WERI-Rb-1 (cell line): ENCODE results near the gene LRRC2.

ENCODE experiments used
- DNase-seq: peaks from one replicate; pipeline ENCODE4 v3.0.0-alpha.2; 2020
- H3K27ac ChIP-seq: fragments of 250-450 bp; sonication (Bioruptor Pico); 2 replicates; pipeline ENCODE4 v1.5.1; 2020; ENCODE audit warnings: mild to moderate bottlenecking, moderate library complexity
- H3K27me3 ChIP-seq: fragments of 250-450 bp; sonication (Bioruptor Pico); 2 replicates; pipeline ENCODE4 v1.5.1; 2021; ENCODE audit warnings: mild to moderate bottlenecking, low read depth, moderate library complexity; ENCODE audit not compliant: insufficient read depth, severe bottlenecking
- H3K36me3 ChIP-seq: fragments of 250-450 bp; sonication (Bioruptor Pico); 2 replicates; pipeline ENCODE4 v1.5.1; 2020; ENCODE audit warnings: mild to moderate bottlenecking, moderate library complexity
- H3K4me3 ChIP-seq: 2 replicates; pipeline ENCODE4 v1.5.1; 2011; ENCODE audit warnings: low read depth, mild to moderate bottlenecking, control low read depth, low read length
- H3K9me3 ChIP-seq: fragments of 250-450 bp; sonication (Bioruptor Pico); 2 replicates; pipeline ENCODE4 v1.5.1; 2021; ENCODE audit warnings: mild to moderate bottlenecking, moderate library complexity; ENCODE audit not compliant: severe bottlenecking
- TF ChIP-seq, protein P1 (sequence below): IDR thresholded peaks from 2 replicates; pipeline ENCODE4 v1.5.1; 2011; ENCODE audit warnings: low read depth, mild to moderate bottlenecking, control low read depth, inconsistent platforms, low read length

The LRRC2 gene

DNA sequence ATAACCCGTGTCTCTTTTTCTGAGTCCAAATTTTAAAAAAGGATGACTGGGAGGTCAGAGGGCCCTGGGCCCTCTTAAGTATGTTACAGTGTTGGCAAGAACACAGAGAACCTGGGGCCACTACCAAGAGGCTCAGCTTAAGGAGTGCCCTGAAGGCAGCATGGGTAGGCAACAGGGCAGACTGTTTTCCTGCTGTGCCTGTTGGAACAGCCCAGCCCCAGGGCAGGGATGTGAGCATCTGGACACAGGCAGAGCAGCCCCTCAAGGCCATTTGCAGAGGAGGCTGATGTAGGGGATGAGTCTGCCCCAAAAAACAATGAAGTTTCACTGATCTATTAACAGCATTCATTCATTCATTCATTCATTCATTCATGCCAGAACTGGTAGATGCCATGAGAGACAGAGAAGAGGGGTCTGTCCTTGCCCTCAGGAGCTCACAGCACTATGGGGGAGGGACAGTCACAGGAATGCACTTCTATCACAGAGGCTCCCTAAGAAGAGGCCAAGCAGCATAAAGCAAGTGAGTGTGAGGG, 99.2 kb downstream of the LRRC2 start:
- Histone ChIP-seq H3K27ac (no peak overlapping the region), H3K9me3 (no peaks in the 10 kb centered on the region), H3K4me3 (no peak overlapping the region), H3K36me3 (no peaks in the 10 kb centered on the region), H3K27me3 (peaks cover 28% of the 10 kb centered on the region)
- no peak for DNase-seq
- TF ChIP-seq, protein P1, sequence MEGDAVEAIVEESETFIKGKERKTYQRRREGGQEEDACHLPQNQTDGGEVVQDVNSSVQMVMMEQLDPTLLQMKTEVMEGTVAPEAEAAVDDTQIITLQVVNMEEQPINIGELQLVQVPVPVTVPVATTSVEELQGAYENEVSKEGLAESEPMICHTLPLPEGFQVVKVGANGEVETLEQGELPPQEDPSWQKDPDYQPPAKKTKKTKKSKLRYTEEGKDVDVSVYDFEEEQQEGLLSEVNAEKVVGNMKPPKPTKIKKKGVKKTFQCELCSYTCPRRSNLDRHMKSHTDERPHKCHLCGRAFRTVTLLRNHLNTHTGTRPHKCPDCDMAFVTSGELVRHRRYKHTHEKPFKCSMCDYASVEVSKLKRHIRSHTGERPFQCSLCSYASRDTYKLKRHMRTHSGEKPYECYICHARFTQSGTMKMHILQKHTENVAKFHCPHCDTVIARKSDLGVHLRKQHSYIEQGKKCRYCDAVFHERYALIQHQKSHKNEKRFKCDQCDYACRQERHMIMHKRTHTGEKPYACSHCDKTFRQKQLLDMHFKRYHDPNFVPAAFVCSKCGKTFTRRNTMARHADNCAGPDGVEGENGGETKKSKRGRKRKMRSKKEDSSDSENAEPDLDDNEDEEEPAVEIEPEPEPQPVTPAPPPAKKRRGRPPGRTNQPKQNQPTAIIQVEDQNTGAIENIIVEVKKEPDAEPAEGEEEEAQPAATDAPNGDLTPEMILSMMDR: no peak

DNA sequence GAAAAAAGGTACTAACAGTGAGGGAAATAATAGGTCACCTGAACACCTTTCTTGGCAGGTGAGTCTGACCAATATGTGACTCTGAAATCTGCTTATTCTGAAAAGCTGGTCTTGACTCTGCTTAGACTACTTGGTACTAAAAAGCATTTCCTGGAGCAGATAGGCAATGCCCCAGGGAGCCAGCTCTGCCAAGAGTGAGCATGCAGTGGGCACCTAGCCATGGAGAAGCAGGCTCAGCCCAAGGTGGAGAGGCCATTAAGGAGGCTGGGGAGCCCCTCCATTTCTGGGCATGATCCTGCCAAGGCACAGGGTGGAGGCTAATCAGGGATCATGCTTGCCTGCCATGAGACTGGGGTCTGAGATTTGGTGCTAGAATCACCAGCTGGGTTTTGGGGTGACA, 99.8 kb downstream of the LRRC2 start:
- DNase-seq: no peak
- TF ChIP-seq, protein P1: no peak
- Histone ChIP-seq H3K27ac (no peak overlapping the region), H3K9me3 (no peaks in the 10 kb centered on the region), H3K4me3 (no peak overlapping the region), H3K27me3 (peaks cover 28% of the 10 kb centered on the region), H3K36me3 (no peaks in the 10 kb centered on the region)
